ENCODE results near the gene GLI3.

The GLI3 gene

GRCh38 chr7:42002654-42003053 is 234.4 kb downstream of the GLI3 start:
- Histone ChIP-seq H3K27me3 (replicated peaks; ENCODE audit: control insufficient read depth, insufficient read depth, low read length) (no peaks in the 10 kb centered on the region), H3K4me3 (replicated peaks; ENCODE audit: low read depth, low read length) (no peak overlapping the region)
- no peak for TF ChIP-seq CTCF (IDR thresholded peaks at IDR 0.05; ENCODE audit: insufficient read depth, low read length, poor library complexity, severe bottlenecking)

GRCh38 chr7:41999736-42000283 is 237.2 kb downstream of the GLI3 start:
- Histone ChIP-seq H3K36me3 (ENCODE audit: control insufficient read depth, insufficient read depth, low read length) (no peaks in the 10 kb centered on the region), H3K4me3 (replicated peaks; ENCODE audit: low read depth, low read length) (no peak overlapping the region), H3K27me3 (replicated peaks; ENCODE audit: control insufficient read depth, insufficient read depth, low read length) (no peaks in the 10 kb centered on the region)
- DNase-seq (ENCODE audit: extremely low read depth, insufficient read length): no peak
- no peak for TF ChIP-seq CTCF (IDR thresholded peaks at IDR 0.05; ENCODE audit: insufficient read depth, low read length, poor library complexity, severe bottlenecking)

More at GRCh38 chr7:42002654-42003053, 234.4 kb downstream of the GLI3 start:
- no peak for DNase-seq (ENCODE audit: extremely low read depth, insufficient read length)
- no peaks in the 10 kb centered on the region for H3K36me3 ChIP-seq (ENCODE audit: control insufficient read depth, insufficient read depth, low read length)

GRCh38 chr7:41998041-41998440 is 239.0 kb downstream of the GLI3 start:
- H3K27me3 ChIP-seq (replicated peaks; ENCODE audit: control insufficient read depth, insufficient read depth, low read length): no peaks in the 10 kb centered on the region
- no peak overlapping the region for H3K4me3 ChIP-seq (replicated peaks; ENCODE audit: low read depth, low read length)
- DNase-seq (ENCODE audit: extremely low read depth, insufficient read length): no peak
- no peak for TF ChIP-seq CTCF (IDR thresholded peaks at IDR 0.05; ENCODE audit: insufficient read depth, low read length, poor library complexity, severe bottlenecking)
- H3K36me3 ChIP-seq (ENCODE audit: control insufficient read depth, insufficient read depth, low read length): no peaks in the 10 kb centered on the region

- H3K27me3 ChIP-seq (replicated peaks; ENCODE audit: control insufficient read depth, insufficient read depth, low read length): no peaks in the 10 kb centered on the region
- no peak for TF ChIP-seq CTCF (IDR thresholded peaks at IDR 0.05; ENCODE audit: insufficient read depth, low read length, poor library complexity, severe bottlenecking)
- no peak for DNase-seq (ENCODE audit: extremely low read depth, insufficient read length)
- H3K36me3 ChIP-seq (ENCODE audit: control insufficient read depth, insufficient read depth, low read length): no peaks in the 10 kb centered on the region
- no peak overlapping the region for H3K4me3 ChIP-seq (replicated peaks; ENCODE audit: low read depth, low read length)
Observed at GRCh38 chr7:41997151-41997550, 239.9 kb downstream of the GLI3 start.

- DNase-seq (ENCODE audit: extremely low read depth, insufficient read length): no peak
- no peak for TF ChIP-seq CTCF (IDR thresholded peaks at IDR 0.05; ENCODE audit: insufficient read depth, low read length, poor library complexity, severe bottlenecking)
- no peaks in the 10 kb centered on the region for H3K27me3 ChIP-seq (replicated peaks; ENCODE audit: control insufficient read depth, insufficient read depth, low read length)
- no peak overlapping the region for H3K4me3 ChIP-seq (replicated peaks; ENCODE audit: low read depth, low read length)
- no peaks in the 10 kb centered on the region for H3K36me3 ChIP-seq (ENCODE audit: control insufficient read depth, insufficient read depth, low read length)
Observed at GRCh38 chr7:41996381-41997035, 240.5 kb downstream of the GLI3 start.

Data from GM06990 (cell line).